ENCODE results near the gene SMAD9.

The SMAD9 gene

GRCh38 chr13:36924001-36924400, 4.0 kb upstream of the SMAD9 start:
- no peaks in the 10 kb centered on the region for H3K9me2 ChIP-seq (replicated peaks; ENCODE audit: insufficient read depth, low read length)
- H4K20me1 ChIP-seq (ENCODE audit: insufficient read depth, low read length), result no peaks in the 10 kb centered on the region
- H3K79me2 ChIP-seq (ENCODE audit: low read length), result no peaks in the 10 kb centered on the region
- H3F3A ChIP-seq (ENCODE audit: insufficient read depth, low read length), result no peaks in the 10 kb centered on the region
- H3K4me3 ChIP-seq (ENCODE audit: low read length), result no peak overlapping the region
- no peaks in the 10 kb centered on the region for H3K36me3 ChIP-seq (replicated peaks; ENCODE audit: insufficient read depth, low read length)
- H3K27ac ChIP-seq (ENCODE audit: low read length), result no peak overlapping the region
- no peak overlapping the region for H2AFZ ChIP-seq (ENCODE audit: low read length)
- TF ChIP-seq EZH2 (optimal IDR thresholded peaks at IDR 0.05; ENCODE audit: low read depth, low read length) (no peak), CTCF (IDR thresholded peaks at IDR 0.05; ENCODE audit: low read length) (no peak), EZH2phosphoT487 (IDR thresholded peaks at IDR 0.05; ENCODE audit: low read length) (no peak)
- H3K4me2 ChIP-seq (ENCODE audit: low read depth, low read length), result no peak overlapping the region
- DNase-seq, result no peak
- no peak overlapping the region for H3K9ac ChIP-seq (ENCODE audit: low read length)
- H3K9me3 ChIP-seq (replicated peaks; ENCODE audit: insufficient read depth, low read length), result no peaks in the 10 kb centered on the region
- no peaks in the 10 kb centered on the region for H3K4me1 ChIP-seq (ENCODE audit: low read length)
- no peaks in the 10 kb centered on the region; the same call in 1 of the 2 replicates for H3K27me3 ChIP-seq (replicated peaks; ENCODE audit: insufficient read depth, low read length)

- Histone ChIP-seq H3K27ac (ENCODE audit: low read length) (no peak overlapping the region), H3K9ac (ENCODE audit: low read length) (no peak overlapping the region), H3K4me3 (ENCODE audit: low read length) (no peak overlapping the region), H3K4me1 (ENCODE audit: low read length) (no peaks in the 10 kb centered on the region), H3K79me2 (ENCODE audit: low read length) (no peaks in the 10 kb centered on the region), H3K27me3 (replicated peaks; ENCODE audit: insufficient read depth, low read length) (no peaks in the 10 kb centered on the region; the same call in 1 of the 2 replicates), H3K4me2 (ENCODE audit: low read depth, low read length) (no peak overlapping the region), H4K20me1 (ENCODE audit: insufficient read depth, low read length) (no peaks in the 10 kb centered on the region), H3K36me3 (replicated peaks; ENCODE audit: insufficient read depth, low read length) (no peaks in the 10 kb centered on the region), H3K9me2 (replicated peaks; ENCODE audit: insufficient read depth, low read length) (no peaks in the 10 kb centered on the region), H2AFZ (ENCODE audit: low read length) (no peak overlapping the region), H3K9me3 (replicated peaks; ENCODE audit: insufficient read depth, low read length) (no peaks in the 10 kb centered on the region), H3F3A (ENCODE audit: insufficient read depth, low read length) (no peaks in the 10 kb centered on the region)
- TF ChIP-seq EZH2phosphoT487 (IDR thresholded peaks at IDR 0.05; ENCODE audit: low read length), result no peak
- TF ChIP-seq CTCF (IDR thresholded peaks at IDR 0.05; ENCODE audit: low read length), result no peak
- no peak for DNase-seq
Measured at GRCh38 chr13:36921631-36922301, 1.7 kb upstream of the SMAD9 start.

GRCh38 chr13:36920616-36921185, 663 bp upstream of the SMAD9 start:
- no peak overlapping the region for H3K4me3 ChIP-seq (ENCODE audit: low read length)
- no peak overlapping the region for H2AFZ ChIP-seq (ENCODE audit: low read length)
- no peaks in the 10 kb centered on the region for H3K4me1 ChIP-seq (ENCODE audit: low read length)
- DNase-seq, result no peak
- H3K79me2 ChIP-seq (ENCODE audit: low read length), result no peaks in the 10 kb centered on the region
- H3K9me3 ChIP-seq (replicated peaks; ENCODE audit: insufficient read depth, low read length), result no peaks in the 10 kb centered on the region
- no peaks in the 10 kb centered on the region for H4K20me1 ChIP-seq (ENCODE audit: insufficient read depth, low read length)
- H3K4me2 ChIP-seq (ENCODE audit: low read depth, low read length), result no peak overlapping the region
- H3F3A ChIP-seq (ENCODE audit: insufficient read depth, low read length), result no peaks in the 10 kb centered on the region
- no peaks in the 10 kb centered on the region; the same call in 1 of the 2 replicates for H3K27me3 ChIP-seq (replicated peaks; ENCODE audit: insufficient read depth, low read length)
- TF ChIP-seq CTCF (IDR thresholded peaks at IDR 0.05; ENCODE audit: low read length), result no peak
- no peak for TF ChIP-seq EZH2 (optimal IDR thresholded peaks at IDR 0.05; ENCODE audit: low read depth, low read length)
- no peak for TF ChIP-seq EZH2phosphoT487 (IDR thresholded peaks at IDR 0.05; ENCODE audit: low read length)
- H3K9ac ChIP-seq (ENCODE audit: low read length), result no peak overlapping the region
- H3K36me3 ChIP-seq (replicated peaks; ENCODE audit: insufficient read depth, low read length), result no peaks in the 10 kb centered on the region
- H3K9me2 ChIP-seq (replicated peaks; ENCODE audit: insufficient read depth, low read length), result no peaks in the 10 kb centered on the region
- no peak overlapping the region for H3K27ac ChIP-seq (ENCODE audit: low read length)
